Lower leg skin (tissue), 4 donors: Measurements from ENCODE around the gene USP34. TPM values are rescaled to one million over a fixed set of nuclear protein-coding genes. Genes with fewer than 3 reads are reported as not detected.

Experiments used
- DNase-seq, 2 donors: peaks; one replicate each; pipeline ENCODE4 v3.0.0-alpha.2; 2019; ENCODE audit warnings: low spot score in 2 of 2
- H3K4me3 ChIP-seq: fragments of 200-600 bp; sonication (generic); 2 replicates; pipeline ENCODE4 v1.5.1; 2017; ENCODE audit warnings: mild to moderate bottlenecking, low read depth; ENCODE audit not compliant: poor library complexity, severe bottlenecking
- CTCF ChIP-seq, 3 donors: fragments of 450-650 bp; IDR thresholded peaks; one replicate each; pipeline ENCODE4 v1.5.1; 2016; ENCODE audit warnings: antibody characterized with exemption in 3 of 3, mild to moderate bottlenecking in 3 of 3, moderate library complexity in 2 of 3
- POLR2A ChIP-seq, 2 donors: fragments of 450-650 bp; IDR thresholded peaks; one replicate each; pipeline ENCODE4 v1.6.1; 2016 to 2017; ENCODE audit warnings: antibody characterized with exemption in 2 of 2, mild to moderate bottlenecking in 1 of 2, moderate library complexity in 1 of 2
- WGBS, 2 donors: methylation state at CpG; one replicate each; pipeline ENCODE4 v1.1.5; 2018; 5-methylcytosine and 5-hydroxymethylcytosine counted together
- intact Hi-C: fragments of 100-400 bp; cut with DNase I; formaldehyde crosslinking; loops from one replicate; pipeline ENCODE4 v1.15.0; 2023; ENCODE audit warnings: low total_unique reads
- total RNA-seq, 4 donors: library from RNA; depleted of rRNA; stranded (reverse); fragments of >200 nt; gene quantifications; one replicate each; pipeline ENCODE4 v1.1.0, GENCODE V29; 2016

USP34 gene
- total RNA-seq, 4 donors from 2014 or later: 84.3 to 181 (median 98.1) TPM

GRCh38 chr2:61378281-61378680 lies 92.6 kb downstream of the USP34 start:
- intact Hi-C loops: no loop called here
- H3K4me3 ChIP-seq: no peak overlapping the region
- 95% methylated on average over 5 of the region's 5 CpGs for whole genome bisulfite sequencing, 2 donors
- TF ChIP-seq POLR2A (IDR thresholded peaks at IDR 0.05): no peak
- TF ChIP-seq CTCF (IDR thresholded peaks at IDR 0.05): no peak
- DNase-seq: no peak

DNA sequence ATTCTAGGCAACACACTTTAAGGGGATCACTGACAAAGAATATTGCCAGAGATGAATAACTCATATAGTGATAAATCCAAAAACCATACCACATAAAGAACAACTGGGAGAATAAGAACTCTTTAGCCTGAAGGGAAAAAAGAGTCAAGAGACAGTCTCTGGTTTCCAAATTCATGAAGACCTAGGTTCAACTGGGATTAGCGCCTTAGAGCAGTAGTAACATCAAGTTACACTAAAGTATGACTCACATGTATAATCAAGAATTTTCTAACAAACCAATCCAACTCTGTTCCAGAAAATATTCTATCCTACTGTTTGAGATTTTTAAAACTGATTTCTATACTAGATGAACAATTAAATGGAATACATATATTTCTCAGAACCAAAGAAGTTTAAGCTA lies 93.8 kb downstream of the USP34 start:
- intact Hi-C loops: no loop called here
- 33 to 97% methylated on average over 1 of the region's 1 CpG for WGBS, 2 donors
- no peak overlapping the region for H3K4me3 ChIP-seq
- DNase-seq: no peak
- TF ChIP-seq POLR2A (IDR thresholded peaks at IDR 0.05) (no peak), CTCF (IDR thresholded peaks at IDR 0.05) (no peak)

DNA sequence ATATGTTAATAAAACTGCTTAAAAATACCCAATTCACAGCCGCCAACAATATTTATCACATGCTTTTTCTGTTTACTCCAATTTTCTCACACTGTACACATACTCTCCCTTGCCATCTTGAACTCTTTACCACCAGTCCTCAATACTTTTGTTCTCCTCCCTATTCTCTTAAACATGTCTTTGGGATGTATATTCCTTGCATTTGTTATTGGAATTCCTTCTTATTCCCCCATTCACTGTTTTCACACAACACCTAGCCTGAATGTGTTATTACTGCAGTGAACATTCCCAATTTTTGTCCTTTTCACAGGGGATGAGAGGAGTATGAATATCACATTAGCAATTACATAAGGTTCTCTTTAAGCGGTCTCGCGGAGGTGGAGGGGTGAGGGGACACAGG lies 94.7 kb downstream of the USP34 start:
- 96 to 98% methylated on average over 4 of the region's 4 CpGs for WGBS, 2 donors
- no peak for TF ChIP-seq POLR2A (IDR thresholded peaks at IDR 0.05)
- TF ChIP-seq CTCF (IDR thresholded peaks at IDR 0.05): no peak
- DNase-seq: no peak
- intact Hi-C loops: no loop called here
- H3K4me3 ChIP-seq: no peak overlapping the region

GRCh38 chr2:61371027-61371426 lies 99.9 kb downstream of the USP34 start:
- TF ChIP-seq POLR2A (IDR thresholded peaks at IDR 0.05): no peak
- TF ChIP-seq CTCF (IDR thresholded peaks at IDR 0.05): no peak
- intact Hi-C loops: no loop called here
- H3K4me3 ChIP-seq: no peak overlapping the region
- no peak for DNase-seq

DNA sequence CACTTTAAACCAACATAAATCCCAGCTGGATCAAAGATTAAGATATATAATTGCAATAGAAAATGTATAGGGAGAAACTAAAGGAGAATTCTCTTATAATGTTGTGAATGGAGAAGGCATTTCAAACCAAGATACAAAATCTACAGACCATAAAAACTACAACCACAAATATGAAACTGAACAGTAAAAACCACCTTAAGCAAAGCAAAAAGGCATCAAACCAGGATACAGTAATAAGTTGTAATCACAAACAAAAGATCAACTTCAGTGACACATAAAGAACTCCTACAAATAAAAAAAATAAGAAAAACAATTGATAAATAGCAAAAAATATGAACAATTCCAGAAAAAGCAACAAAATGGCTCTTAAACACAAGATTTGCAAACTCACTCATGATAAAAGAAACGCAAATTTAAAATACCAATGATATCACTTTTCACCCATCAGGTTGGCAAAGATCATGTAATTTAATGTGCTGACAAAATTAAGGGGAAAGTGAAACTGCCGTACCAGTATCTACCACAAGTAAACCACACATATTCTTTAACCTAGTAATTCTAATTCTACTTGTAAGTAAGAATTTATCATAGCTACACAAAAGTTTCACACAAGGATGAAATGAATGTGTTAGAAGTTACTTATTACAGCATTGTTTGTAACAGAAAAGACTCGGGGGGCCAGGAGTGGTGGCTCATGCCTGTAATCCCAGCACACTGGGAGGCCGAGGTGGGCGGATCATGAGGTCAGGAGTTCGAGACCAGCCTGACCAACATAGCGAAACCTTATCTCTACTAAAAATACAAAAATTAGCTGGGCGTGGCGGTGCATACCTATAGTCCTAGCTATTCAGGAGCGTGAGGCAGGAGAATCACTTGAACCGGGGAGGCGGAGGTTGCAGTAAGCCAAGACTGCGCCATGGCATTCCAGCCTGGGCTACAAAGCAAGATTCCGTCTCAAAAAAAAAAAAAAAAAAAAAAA lies 101.9 kb downstream of the USP34 start:
- TF ChIP-seq CTCF (IDR thresholded peaks at IDR 0.05) (no peak), POLR2A (IDR thresholded peaks at IDR 0.05) (no peak)
- 96% methylated on average over 14 of the region's 14 CpGs for WGBS, 2 donors
- no peak overlapping the region for H3K4me3 ChIP-seq
- no peak for DNase-seq
- intact Hi-C loops: no loop called here
